GM19099 (cell line): ENCODE results near the gene TWSG1.

Experiments
- POLR2A ChIP-seq: IDR thresholded peaks from 3 replicates; pipeline ENCODE4 v1.6.1; 2011; ENCODE audit warnings: low read depth; ENCODE audit not compliant: insufficient read length; ENCODE audit errors: extremely low read depth

TWSG1 gene

GRCh38 chr18:9426753-9427152, 92.2 kb downstream of the TWSG1 start:
- no peak for TF ChIP-seq POLR2A

DNA sequence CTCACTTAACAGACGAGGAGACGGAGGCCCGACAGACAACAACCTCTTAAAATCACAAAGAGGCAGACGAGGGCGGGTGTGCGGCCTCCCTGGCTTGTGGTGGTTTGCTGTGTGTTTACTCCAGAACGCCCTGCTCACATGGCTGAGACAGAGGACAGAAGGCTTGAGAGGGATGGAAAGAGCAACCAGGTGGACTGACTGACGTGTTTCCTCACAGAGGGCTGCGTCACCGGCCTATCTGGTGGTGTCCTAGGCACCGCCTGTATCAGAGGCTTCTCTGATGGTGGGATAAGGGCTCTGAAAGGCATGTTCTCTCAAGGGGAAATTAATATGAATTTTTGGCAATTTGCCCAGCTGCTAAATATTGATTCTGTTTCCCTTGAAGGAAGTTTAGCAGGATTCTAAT, 93.7 kb downstream of the TWSG1 start:
- no peak for TF ChIP-seq POLR2A

- no peak for TF ChIP-seq POLR2A
These were observed 94.5 kb downstream of the TWSG1 start for GRCh38 chr18:9428862-9429661.

DNA sequence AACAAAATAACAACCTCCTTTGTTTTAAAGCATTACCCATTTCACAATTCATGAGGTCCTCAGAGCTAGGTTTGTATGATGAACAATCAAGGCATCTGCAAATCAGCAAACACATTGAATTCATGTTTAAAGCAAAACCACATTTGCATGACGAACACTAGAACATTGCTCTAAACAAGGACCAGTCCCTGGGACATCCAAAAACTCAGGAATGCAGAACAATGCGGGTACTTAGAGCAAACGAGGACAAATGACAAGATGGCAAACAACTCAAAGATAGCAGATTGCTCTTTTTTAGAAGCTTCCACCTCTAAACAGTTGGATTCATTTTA, 95.1 kb downstream of the TWSG1 start:
- no peak for TF ChIP-seq POLR2A

DNA sequence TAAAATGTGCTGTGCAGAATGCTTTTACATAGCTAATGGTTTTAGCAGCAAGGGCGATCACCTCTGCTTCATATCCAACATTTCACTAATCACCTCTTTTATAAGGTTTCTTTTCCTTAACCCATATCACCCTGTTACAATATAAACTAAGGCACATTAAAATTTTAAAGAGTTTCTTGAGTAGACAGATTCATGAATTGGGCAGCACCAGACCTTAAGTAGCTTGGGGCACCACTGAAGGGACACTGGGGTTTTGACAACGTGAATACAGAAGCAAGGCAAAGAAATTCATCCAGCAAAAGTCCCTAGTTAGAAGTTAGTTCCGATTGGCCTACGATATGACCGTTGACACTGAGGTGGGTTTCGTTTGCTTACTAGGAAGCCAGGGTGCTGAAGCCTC, 96.7 kb downstream of the TWSG1 start:
- no peak for TF ChIP-seq POLR2A

- TF ChIP-seq POLR2A, result no peak
These were observed 99.1 kb downstream of the TWSG1 start for GRCh38 chr18:9433671-9434121.

GRCh38 chr18:9434122-9434701, 99.6 kb downstream of the TWSG1 start:
- no peak for TF ChIP-seq POLR2A

DNA sequence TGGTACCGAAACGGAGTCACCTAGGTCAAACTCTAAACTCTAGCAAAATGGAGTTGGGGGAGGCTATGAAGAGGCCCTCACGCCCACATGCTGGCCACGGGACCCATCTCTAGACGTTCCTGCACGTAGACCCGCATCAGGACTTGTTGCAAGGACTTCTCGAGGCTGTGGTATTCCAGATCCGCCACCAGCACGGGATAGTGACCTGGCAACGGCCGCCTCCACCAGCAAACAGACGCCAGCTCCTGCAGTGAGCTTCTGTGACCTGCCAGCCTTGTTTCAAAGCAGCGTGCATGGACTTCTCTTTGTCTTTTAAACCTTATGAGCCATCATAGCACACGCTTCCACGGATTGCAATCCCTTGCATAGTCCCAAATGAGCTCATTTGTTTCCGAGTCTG, 100.5 kb downstream of the TWSG1 start:
- TF ChIP-seq POLR2A, result no peak

GRCh38 chr18:9436206-9436929, 101.8 kb downstream of the TWSG1 start:
- no peak for TF ChIP-seq POLR2A

DNA sequence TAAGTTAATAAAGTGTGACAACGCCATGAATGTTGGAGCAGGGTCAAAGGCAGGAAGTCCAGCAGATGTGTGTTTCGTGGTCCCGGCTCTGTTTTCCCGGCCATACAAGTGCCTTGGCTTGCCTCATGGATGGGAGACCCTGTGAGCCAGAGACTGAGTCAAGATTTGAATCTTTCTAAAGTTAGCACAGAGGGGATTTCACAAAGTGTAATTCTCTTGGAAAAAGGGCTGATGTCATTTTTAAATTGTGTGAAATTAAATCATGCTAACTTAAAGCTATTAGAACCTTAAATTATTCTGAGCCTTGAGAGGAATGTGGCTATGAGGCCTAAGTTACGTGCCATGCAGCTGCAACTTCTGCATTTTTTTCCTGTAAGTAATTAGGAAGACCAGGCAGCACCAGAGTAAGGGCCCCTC, 102.5 kb downstream of the TWSG1 start:
- no peak for TF ChIP-seq POLR2A

DNA sequence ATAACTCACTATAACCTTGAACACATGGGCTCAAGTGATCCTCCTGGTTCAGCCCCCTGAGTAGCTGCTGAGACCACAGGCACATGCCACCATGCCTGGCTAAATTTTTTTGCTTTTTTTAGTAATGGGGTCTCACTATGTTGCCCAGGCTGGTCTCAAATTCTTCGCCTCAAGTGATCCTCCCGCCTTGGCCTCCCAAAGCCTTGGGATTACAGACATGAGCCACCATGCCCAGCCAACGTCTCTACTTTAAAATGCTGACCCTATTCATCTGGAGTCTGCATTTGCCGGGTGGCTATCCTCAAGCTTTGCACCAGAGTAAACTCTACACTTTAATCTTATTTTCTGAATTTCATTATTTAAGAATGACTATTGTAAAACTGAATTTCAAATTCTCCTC, 103.1 kb downstream of the TWSG1 start:
- TF ChIP-seq POLR2A, result no peak

- no peak for TF ChIP-seq POLR2A
These were observed 106.5 kb downstream of the TWSG1 start for GRCh38 chr18:9441061-9441460.

GRCh38 chr18:9444549-9444948, 110.0 kb downstream of the TWSG1 start:
- TF ChIP-seq POLR2A, result no peak

DNA sequence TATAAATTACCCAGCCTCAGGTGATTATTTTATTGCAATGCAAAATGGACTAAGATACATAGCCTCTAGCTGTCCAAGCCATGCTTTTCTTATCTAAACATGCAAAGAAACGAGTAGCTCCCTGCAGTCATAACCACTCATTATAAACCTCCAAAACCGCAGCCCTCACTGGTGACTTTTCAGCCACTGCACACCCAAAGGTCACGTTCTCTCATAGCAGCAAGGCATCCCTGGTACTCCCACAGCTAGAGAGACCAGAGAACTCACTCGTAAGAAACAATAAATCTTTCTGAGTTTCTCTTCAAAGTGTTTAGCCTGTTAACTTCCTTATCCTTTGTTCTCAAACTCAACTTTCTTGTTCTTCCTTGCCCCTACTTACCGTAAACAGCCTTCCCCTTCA, 112.3 kb downstream of the TWSG1 start:
- TF ChIP-seq POLR2A, result no peak

- no peak for TF ChIP-seq POLR2A
These were observed 112.8 kb downstream of the TWSG1 start for GRCh38 chr18:9447334-9447733.
